HFFc6 (cell line): ENCODE measurements around the gene EMCN. TPM values are rescaled to one million over a fixed set of nuclear protein-coding genes. Genes with fewer than 3 reads are reported as not detected.
"Not testable (repeated sequence)": the region's sequence is repeated elsewhere in the genome, so short reads cannot be mapped to it uniquely, and the experiment has no call there.

Experiments
- DNase-seq: peaks from one replicate; pipeline ENCODE4 v3.0.0-alpha.2; 2018
- H3K27ac Mint-ChIP-seq: 2 replicates; pipeline ENCODE4 v1.8.0; 2020; ENCODE audit warnings: mild to moderate bottlenecking, mixed read lengths
- H3K27me3 Mint-ChIP-seq: 2 replicates; pipeline ENCODE4 v1.8.0; 2021; ENCODE audit warnings: mild to moderate bottlenecking, moderate library complexity, mixed read lengths; ENCODE audit not compliant: insufficient read depth
- H3K36me3 Mint-ChIP-seq: 2 replicates; pipeline ENCODE4 v1.8.0; 2021; ENCODE audit warnings: low read depth, mixed read lengths
- H3K4me1 Mint-ChIP-seq: 2 replicates; pipeline ENCODE4 v1.8.0; 2020; ENCODE audit warnings: low read depth, mixed read lengths
- H3K4me3 Mint-ChIP-seq: 2 replicates; pipeline ENCODE4 v1.8.0; 2020; ENCODE audit warnings: mild to moderate bottlenecking, moderate library complexity, mixed read lengths
- H3K9me3 Mint-ChIP-seq: 2 replicates; pipeline ENCODE4 v1.8.0; 2020; ENCODE audit warnings: mild to moderate bottlenecking, mixed read lengths
- CTCF ChIP-seq: fragments of 200-600 bp; sonication (generic); IDR thresholded peaks from 2 replicates; pipeline ENCODE4 v1.5.0; 2021; ENCODE audit warnings: antibody characterized with exemption, mild to moderate bottlenecking
- total RNA-seq, 6 experiments: library from RNA; stranded (reverse); fragmentation: NEBNext Ultra II Directional; extraction: Animal tissue kit (Norgen Biotek cat#: 25700); gene quantifications; 2 replicates in 1 of 6; 3 replicates in 5 of 6; pipeline ENCODE4 v1.2.3, GENCODE V29; 2021

EMCN gene
- total RNA-seq, 6 experiments from 2014 or later = 0.07 to 0.66 (median 0.47) TPM

DNA sequence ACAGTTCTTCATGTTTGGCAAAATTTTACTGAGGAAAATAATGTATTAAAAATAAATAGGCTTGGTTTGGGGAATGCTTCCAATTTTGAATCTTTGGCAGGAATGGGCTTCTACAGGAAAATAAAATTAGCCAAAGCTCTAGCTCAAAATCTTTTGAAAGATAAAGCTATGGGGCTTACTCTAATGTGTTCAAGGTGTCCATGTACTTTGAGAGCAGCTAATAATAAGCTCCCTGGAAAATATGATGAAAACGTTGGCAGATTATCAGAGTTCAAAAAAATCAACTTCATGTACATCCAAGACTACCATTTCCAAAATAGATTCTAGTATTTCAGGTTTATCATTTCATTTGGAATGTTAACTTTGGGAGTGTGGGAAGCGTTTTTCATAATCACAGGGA is 158.4 kb downstream of the EMCN start:
- Mint-ChIP-seq H3K4me3 (no peak overlapping the region), H3K4me1 (peaks cover 31% of the 10 kb centered on the region), H3K9me3 (no peaks in the 10 kb centered on the region; the same call in 1 of the 2 replicates), H3K27me3 (peaks cover 2% of the 10 kb centered on the region; the same call in 1 of the 2 replicates), H3K27ac (no peak overlapping the region), H3K36me3 (peaks cover 12% of the 10 kb centered on the region; the same call in 1 of the 2 replicates)
- no peak for TF ChIP-seq CTCF
- no peak for DNase-seq

- Mint-ChIP-seq H3K4me3 (no peak overlapping the region), H3K27ac (no peak overlapping the region), H3K4me1 (peaks cover 22% of the 10 kb centered on the region), H3K9me3 (no peaks in the 10 kb centered on the region; the same call in 1 of the 2 replicates), H3K27me3 (peaks cover 2% of the 10 kb centered on the region; the same call in 1 of the 2 replicates), H3K36me3 (peaks cover 12% of the 10 kb centered on the region; the same call in 1 of the 2 replicates)
- no peak for TF ChIP-seq CTCF
- DNase-seq = no peak
Observed at GRCh38 chr4:100357542-100357941, 160.3 kb downstream of the EMCN start.

GRCh38 chr4:100356172-100356571 is 161.7 kb downstream of the EMCN start:
- no peak for DNase-seq
- H3K4me3 Mint-ChIP-seq = no peak overlapping the region

GRCh38 chr4:100352352-100352751 is 165.5 kb downstream of the EMCN start:
- peaks cover 23% of the 10 kb centered on the region for H3K4me1 Mint-ChIP-seq
- not testable (repeated sequence) for H3K27me3 Mint-ChIP-seq, DNase-seq, H3K9me3 Mint-ChIP-seq, H3K4me3 Mint-ChIP-seq, H3K36me3 Mint-ChIP-seq, H3K27ac Mint-ChIP-seq

More at GRCh38 chr4:100356172-100356571, 161.7 kb downstream of the EMCN start:
- H3K27ac Mint-ChIP-seq = no peak overlapping the region
- H3K27me3 Mint-ChIP-seq = peaks cover 2% of the 10 kb centered on the region; the same call in 1 of the 2 replicates
- peaks cover 12% of the 10 kb centered on the region; the same call in 1 of the 2 replicates for H3K36me3 Mint-ChIP-seq
- TF ChIP-seq CTCF = no peak
- peaks cover 10% of the 10 kb centered on the region; the same call in 1 of the 2 replicates for H3K4me1 Mint-ChIP-seq
- H3K9me3 Mint-ChIP-seq = no peaks in the 10 kb centered on the region; the same call in 1 of the 2 replicates

GRCh38 chr4:100348473-100348872 is 169.3 kb downstream of the EMCN start:
- DNase-seq = peak; percentile 68
- peak overlapping the region; percentile 40 for H3K4me3 Mint-ChIP-seq
- no peaks in the 10 kb centered on the region for H3K36me3 Mint-ChIP-seq
- no peaks in the 10 kb centered on the region for H3K27me3 Mint-ChIP-seq
- H3K4me1 Mint-ChIP-seq = peaks cover 14% of the 10 kb centered on the region
- no peak for TF ChIP-seq CTCF
- H3K27ac Mint-ChIP-seq = peak overlapping the region; percentile 79
- no peaks in the 10 kb centered on the region for H3K9me3 Mint-ChIP-seq

- no peak overlapping the region for H3K4me3 Mint-ChIP-seq
- H3K27ac Mint-ChIP-seq = no peak overlapping the region
- H3K36me3 Mint-ChIP-seq = no peaks in the 10 kb centered on the region
- DNase-seq = no peak
- H3K4me1 Mint-ChIP-seq = peaks cover 14% of the 10 kb centered on the region
- no peak for TF ChIP-seq CTCF
- no peaks in the 10 kb centered on the region for H3K27me3 Mint-ChIP-seq
- H3K9me3 Mint-ChIP-seq = no peaks in the 10 kb centered on the region
Observed at GRCh38 chr4:100347241-100347640, 170.6 kb downstream of the EMCN start.
